GM20000 (cell line): Measurements from ENCODE around the gene SEC14L3.
"Not testable (repeated sequence)": the region's sequence is repeated elsewhere in the genome, so short reads cannot be mapped to it uniquely, and the experiment has no call there.

Source experiments
- DNase-seq: peaks from one replicate; pipeline ENCODE4 v3.0.0; 2012; ENCODE audit warnings: low spot score
- CTCF ChIP-seq: IDR thresholded peaks from 2 replicates; pipeline ENCODE4 v1.5.1; 2012; ENCODE audit warnings: mild to moderate bottlenecking, control low read depth; ENCODE audit errors: extremely low read depth, missing control alignments

Gene SEC14L3

GRCh38 chr22:30474121-30474520 is 2.3 kb upstream of the SEC14L3 start:
- TF ChIP-seq CTCF: no peak

GRCh38 chr22:30472994-30473720 is 1.3 kb upstream of the SEC14L3 start:
- no peak for DNase-seq
- no peak for TF ChIP-seq CTCF

More at GRCh38 chr22:30474121-30474520, 2.3 kb upstream of the SEC14L3 start:
- DNase-seq: no peak

- DNase-seq: no peak
- TF ChIP-seq CTCF: no peak
Observed at GRCh38 chr22:30470655-30471054, 1.2 kb downstream of the SEC14L3 start.

GRCh38 chr22:30469165-30469564 is 2.7 kb downstream of the SEC14L3 start:
- TF ChIP-seq CTCF: no peak
- no peak for DNase-seq

- DNase-seq: not testable (repeated sequence)
Observed at GRCh38 chr22:30460555-30460954, 11.3 kb downstream of the SEC14L3 start.

- DNase-seq: no peak
- no peak for TF ChIP-seq CTCF
Observed at GRCh38 chr22:30460147-30460546, 11.7 kb downstream of the SEC14L3 start.

- peak; percentile 26 for DNase-seq
Observed at GRCh38 chr22:30459181-30460052, 12.4 kb downstream of the SEC14L3 start.

More at GRCh38 chr22:30459181-30460052, 12.4 kb downstream of the SEC14L3 start:
- no peak for TF ChIP-seq CTCF
